BLaER1 treated with 17β-estradiol and CSF1 and Interleukin-3, amounts not matched to agents 10 nM and 100 nM (cell line): ENCODE data around the gene FLNC.
A peak's percentile ranks its signal among the peaks of the same experiment; 100 is the strongest.

Experiments
- H3K27ac ChIP-seq, 11 experiments: shearing (Covaris generic); formaldehyde crosslinking; 2 replicates each; pipeline ENCODE4 v1.8.1; 2022
- H3K27me3 ChIP-seq, 11 experiments: shearing (Covaris generic); formaldehyde crosslinking; 2 replicates each; pipeline ENCODE4 v1.8.1; 2022
- H3K36me3 ChIP-seq, 11 experiments: shearing (Covaris generic); formaldehyde crosslinking; 2 replicates each; pipeline ENCODE4 v1.8.1; 2022
- H3K4me1 ChIP-seq, 10 experiments: shearing (Covaris generic); formaldehyde crosslinking; 2 replicates each; pipeline ENCODE4 v1.8.1; 2022
- H3K4me2 ChIP-seq, 11 experiments: shearing (Covaris generic); formaldehyde crosslinking; 2 replicates each; pipeline ENCODE4 v1.8.1; 2022
- H3K4me3 ChIP-seq, 10 experiments: shearing (Covaris generic); formaldehyde crosslinking; 2 replicates each; pipeline ENCODE4 v1.8.1; 2022
- H3K9ac ChIP-seq, 11 experiments: shearing (Covaris generic); formaldehyde crosslinking; 2 replicates each; pipeline ENCODE4 v1.8.1; 2022
- H3K9me3 ChIP-seq, 11 experiments: shearing (Covaris generic); formaldehyde crosslinking; replicated peaks in 1 of 11; 2 replicates each; pipeline ENCODE4 v1.8.1; 2022
- H4K20me1 ChIP-seq, 11 experiments: shearing (Covaris generic); formaldehyde crosslinking; 2 replicates each; pipeline ENCODE4 v1.8.1; 2022
- Cebpa-rat ChIP-seq, 11 experiments: shearing (Covaris generic); IDR thresholded peaks; 2 replicates each; pipeline ENCODE4 v1.8.1; 2022

The FLNC gene

DNA sequence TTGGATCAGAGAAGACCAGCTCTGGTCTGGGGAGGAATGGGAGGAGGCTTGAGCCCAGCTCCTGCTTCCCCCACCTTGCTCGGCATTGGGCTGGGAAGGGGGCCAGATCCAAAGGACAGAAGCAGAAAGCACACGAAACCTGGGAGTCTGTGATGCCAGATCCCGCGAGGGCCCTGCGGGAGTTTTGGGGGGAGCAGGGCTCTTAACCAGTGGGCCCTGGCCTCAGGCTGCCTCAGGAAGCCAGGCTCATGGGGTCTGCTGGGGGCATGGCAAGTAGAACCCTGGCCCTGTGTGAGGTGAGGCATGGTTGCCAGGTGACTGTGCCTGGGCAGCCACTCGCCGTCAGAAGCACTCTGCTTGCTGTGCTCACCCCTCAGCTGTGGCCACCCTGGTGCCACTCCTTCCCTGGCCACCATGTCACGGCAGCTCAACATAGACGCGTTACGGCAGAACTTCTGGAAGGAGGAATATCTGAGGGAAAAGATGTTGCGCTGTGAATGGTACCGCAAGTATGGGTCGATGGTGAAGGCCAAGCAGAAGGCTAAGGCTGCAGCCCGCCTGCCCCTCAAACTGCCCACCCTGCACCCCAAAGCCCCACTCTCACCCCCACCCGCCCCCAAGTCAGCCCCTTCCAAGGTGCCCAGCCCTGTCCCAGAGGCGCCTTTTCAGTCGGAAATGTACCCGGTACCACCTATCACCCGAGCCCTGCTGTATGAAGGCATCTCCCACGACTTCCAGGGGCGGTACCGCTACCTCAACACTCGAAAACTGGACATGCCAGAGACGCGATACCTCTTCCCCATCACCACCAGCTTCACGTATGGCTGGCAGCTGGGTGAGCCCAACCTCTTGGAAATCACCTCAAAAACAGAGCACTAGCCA, 36.0 kb downstream of the FLNC start:
- H3K4me2 ChIP-seq, result peak overlapping the region in 2 of 11 experiments; percentile 12 to 21; a peak in 1 of 22 replicates
- H3K9ac ChIP-seq, result no peak overlapping the region
- H4K20me1 ChIP-seq, result peaks cover 49 to 82% (median 76%) of the 10 kb centered on the region in 11 experiments
- no peaks in the 10 kb centered on the region for H3K9me3 ChIP-seq
- peaks cover 16 to 33% (median 23%) of the 10 kb centered on the region in 11 experiments for H3K36me3 ChIP-seq
- no peak overlapping the region for H3K4me3 ChIP-seq
- no peak overlapping the region for H3K27ac ChIP-seq
- H3K4me1 ChIP-seq, result peaks cover 36 to 58% (median 46%) of the 10 kb centered on the region in 10 experiments
- peaks cover 35 to 41% (median 39%) of the 10 kb centered on the region in 11 experiments for H3K27me3 ChIP-seq
- no peak for TF ChIP-seq Cebpa-rat (IDR thresholded peaks at IDR 0.05)

DNA sequence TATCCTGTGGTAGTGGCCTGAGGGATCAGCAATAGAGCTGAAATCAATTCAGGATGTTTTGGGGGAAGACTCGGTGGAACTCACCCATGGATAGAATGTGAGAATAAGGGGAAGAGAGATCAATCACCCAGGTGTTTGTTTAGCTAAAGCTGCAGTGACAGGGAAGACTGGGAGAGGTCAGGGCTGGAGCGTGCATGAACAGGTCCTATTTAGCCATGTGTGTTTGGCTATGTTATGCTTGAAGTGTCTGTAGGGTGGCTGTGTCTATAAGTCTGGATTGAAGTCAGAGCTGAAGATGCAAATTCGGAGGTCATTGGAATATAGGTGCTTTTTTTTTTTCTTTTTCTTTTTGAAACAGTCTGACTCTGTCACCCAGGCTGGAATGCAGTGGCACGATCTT, 37.0 kb downstream of the FLNC start:
- Histone ChIP-seq H3K4me1 (peaks cover 37 to 53% (median 45%) of the 10 kb centered on the region in 10 experiments), H3K9me3 (no peaks in the 10 kb centered on the region), H3K36me3 (peaks cover 16 to 33% (median 23%) of the 10 kb centered on the region in 11 experiments), H3K9ac (no peak overlapping the region), H3K27ac (no peak overlapping the region), H3K4me3 (no peak overlapping the region), H3K27me3 (peaks cover 37 to 44% (median 40%) of the 10 kb centered on the region in 11 experiments), H3K4me2 (no peak overlapping the region; a peak in 1 of 22 replicates), H4K20me1 (peaks cover 49 to 83% (median 76%) of the 10 kb centered on the region in 11 experiments)
- no peak for TF ChIP-seq Cebpa-rat (IDR thresholded peaks at IDR 0.05)

DNA sequence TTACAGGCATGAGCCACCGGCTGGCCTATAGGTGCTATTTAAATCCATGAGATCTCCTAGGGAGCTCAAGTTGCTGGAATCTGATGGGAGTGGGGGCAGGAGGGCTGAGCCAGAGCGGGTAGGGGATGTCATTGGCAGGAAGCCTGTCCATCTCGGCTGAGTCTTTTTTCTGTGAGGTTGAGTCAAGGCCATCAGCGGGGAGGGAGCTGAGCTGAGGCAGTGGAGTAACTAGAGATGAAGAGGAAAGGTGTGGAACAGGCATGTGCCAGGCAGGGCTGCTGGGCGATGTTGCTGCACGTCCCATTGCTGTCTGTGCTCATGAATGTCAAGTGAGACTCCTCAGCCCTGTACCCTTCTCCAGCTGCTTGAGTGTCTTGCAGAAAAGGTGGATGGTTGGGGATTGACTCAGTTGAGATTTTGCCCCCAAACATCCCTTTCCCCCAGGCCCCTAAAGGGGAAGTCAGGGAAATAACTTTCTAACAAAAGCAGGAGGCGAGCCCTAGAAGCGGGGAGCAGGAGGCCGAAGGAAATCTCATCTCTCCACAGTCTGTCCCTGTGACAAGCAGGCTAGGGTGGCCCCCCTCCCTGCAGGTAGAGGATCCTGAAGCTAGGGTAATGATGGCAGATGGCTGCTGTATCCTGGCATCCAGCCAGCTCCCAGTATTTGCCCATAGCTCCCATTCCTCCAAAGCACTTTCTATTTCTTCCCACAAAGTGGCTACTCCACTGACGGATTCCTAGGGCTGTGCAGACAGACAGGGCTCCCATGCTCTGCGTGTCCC, 37.8 kb downstream of the FLNC start:
- peaks cover 49 to 83% (median 76%) of the 10 kb centered on the region in 11 experiments for H4K20me1 ChIP-seq
- H3K9me3 ChIP-seq, result no peaks in the 10 kb centered on the region
- TF ChIP-seq Cebpa-rat (IDR thresholded peaks at IDR 0.05), result no peak
- peaks cover 37 to 44% (median 40%) of the 10 kb centered on the region in 11 experiments for H3K27me3 ChIP-seq
- no peak overlapping the region for H3K9ac ChIP-seq
- peaks cover 16 to 33% (median 23%) of the 10 kb centered on the region in 11 experiments for H3K36me3 ChIP-seq
- H3K4me2 ChIP-seq, result peak overlapping the region in 10 of 11 experiments; percentile 95 to 100 (median 100); a peak in 15 of 22 replicates
- no peak overlapping the region for H3K27ac ChIP-seq
- no peak overlapping the region for H3K4me3 ChIP-seq
- peaks cover 37 to 52% (median 44%) of the 10 kb centered on the region in 10 experiments for H3K4me1 ChIP-seq

DNA sequence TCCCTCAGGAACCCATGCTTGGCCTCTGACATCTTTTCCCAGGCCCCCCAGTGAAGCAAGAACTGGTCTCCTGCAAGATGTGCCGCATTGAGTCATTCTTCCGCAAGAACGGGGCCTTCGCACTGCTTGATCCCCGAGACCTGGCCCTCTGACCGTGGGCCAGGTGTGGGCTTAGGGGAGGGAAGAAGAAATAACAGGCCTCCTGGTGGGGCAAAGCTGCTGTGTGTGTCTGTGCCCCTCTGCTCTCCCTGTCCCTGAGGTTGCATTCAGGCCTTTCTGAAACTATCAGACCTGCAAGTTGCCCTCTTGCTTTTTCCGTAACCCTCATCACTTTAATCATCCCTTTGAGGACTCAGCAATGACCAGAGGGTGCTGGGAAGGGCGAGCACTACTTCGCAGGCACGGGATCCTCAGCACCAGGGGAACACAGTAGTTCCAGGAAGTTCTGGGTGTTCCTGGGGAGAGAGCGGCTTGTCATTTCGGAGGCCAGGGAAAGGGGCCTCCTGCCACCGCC, 38.5 kb downstream of the FLNC start:
- no peak for TF ChIP-seq Cebpa-rat (IDR thresholded peaks at IDR 0.05)
- H3K9ac ChIP-seq, result peak overlapping the region; percentile 53 to 78 (median 69); a peak in 19 of 22 replicates

DNA sequence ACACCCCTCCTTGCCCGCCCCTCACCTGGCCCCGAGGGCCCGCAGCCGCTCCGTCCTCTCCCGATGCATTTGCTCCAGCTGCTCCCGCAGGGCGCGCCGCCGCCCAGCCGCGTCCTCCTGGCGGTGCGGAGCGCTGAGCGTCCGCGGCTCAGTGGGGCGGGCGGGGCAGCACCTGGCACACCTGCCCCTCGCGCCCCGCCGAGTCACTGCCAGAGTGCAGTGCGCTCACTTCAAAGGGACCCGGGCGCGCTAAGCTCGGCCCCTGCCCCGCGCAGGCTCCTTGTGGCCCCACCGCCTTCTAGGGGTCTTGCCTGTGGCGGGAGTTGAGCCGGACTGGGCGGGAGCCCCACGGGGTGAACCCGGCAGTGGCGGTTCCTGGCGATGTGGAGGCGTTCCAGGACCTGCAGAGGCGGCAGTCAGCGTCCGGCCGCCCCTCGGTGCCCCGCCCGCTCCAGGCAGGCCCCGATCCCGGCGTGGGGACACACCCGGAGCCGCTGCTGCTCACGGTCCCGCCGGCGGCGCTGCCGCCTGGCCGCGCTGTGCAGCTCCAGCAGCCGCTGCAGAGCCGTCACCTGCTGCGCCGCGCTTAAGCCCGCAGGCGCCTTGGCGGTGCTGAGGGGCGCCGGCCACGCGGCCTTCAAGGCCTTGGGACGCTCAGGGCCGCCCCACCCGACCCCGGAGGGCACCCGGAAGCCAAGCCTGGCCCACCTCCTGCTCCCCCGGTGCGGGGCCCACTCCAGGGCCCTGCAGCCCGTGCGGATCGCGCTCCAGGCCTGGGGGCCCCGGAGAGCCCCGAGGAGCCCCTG, 39.1 kb downstream of the FLNC start:
- peak overlapping the region; percentile 95 to 100 (median 100) for H3K4me2 ChIP-seq
- H3K9me3 ChIP-seq, result no peaks in the 10 kb centered on the region

More for the DNA sequence above, 38.5 kb downstream of the FLNC start:
- Histone ChIP-seq H3K36me3 (peaks cover 16 to 33% (median 23%) of the 10 kb centered on the region in 11 experiments), H3K4me3 (peak overlapping the region; percentile 57 to 75 (median 61)), H3K4me1 (peaks cover 36 to 50% (median 42%) of the 10 kb centered on the region in 10 experiments), H3K4me2 (peak overlapping the region; percentile 95 to 100 (median 100)), H3K9me3 (no peaks in the 10 kb centered on the region), H4K20me1 (peaks cover 47 to 79% (median 73%) of the 10 kb centered on the region in 11 experiments), H3K27ac (no peak overlapping the region), H3K27me3 (peaks cover 37 to 44% (median 40%) of the 10 kb centered on the region in 11 experiments)

DNA sequence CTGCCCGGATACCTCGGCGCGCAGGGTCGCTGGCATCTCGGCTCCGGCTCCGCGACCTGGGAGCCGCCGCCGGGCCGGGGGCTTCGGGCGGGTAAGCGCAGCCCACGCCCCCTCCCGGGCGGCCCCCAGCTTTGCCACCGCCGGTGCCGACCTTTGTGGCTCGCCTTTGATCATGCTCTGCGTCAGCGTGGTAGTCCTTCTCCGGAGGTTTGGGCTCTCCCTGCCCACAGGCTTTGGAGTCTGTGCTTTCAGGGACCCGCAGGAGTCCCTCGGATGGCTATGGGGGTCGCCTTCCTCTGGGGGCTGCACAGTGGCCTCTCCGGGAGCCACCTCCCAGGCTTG, 39.7 kb downstream of the FLNC start:
- Histone ChIP-seq H3K27ac (peak overlapping the region in 5 of 11 experiments; percentile 19 to 49 (median 28); a peak in 5 of 22 replicates), H3K9ac (peak overlapping the region; percentile 53 to 78 (median 69)), H3K4me2 (peak overlapping the region; percentile 95 to 100 (median 100)), H3K9me3 (no peaks in the 10 kb centered on the region), H3K4me1 (peaks cover 24 to 38% (median 30%) of the 10 kb centered on the region in 10 experiments), H3K4me3 (peak overlapping the region; percentile 57 to 75 (median 61)), H3K36me3 (peaks cover 13 to 24% (median 15%) of the 10 kb centered on the region in 11 experiments), H4K20me1 (peaks cover 35 to 67% (median 61%) of the 10 kb centered on the region in 11 experiments), H3K27me3 (peaks cover 37 to 44% (median 40%) of the 10 kb centered on the region in 11 experiments)
- TF ChIP-seq Cebpa-rat (IDR thresholded peaks at IDR 0.05), result no peak

More for the DNA sequence above, 39.1 kb downstream of the FLNC start:
- peak overlapping the region in 5 of 11 experiments; percentile 19 to 49 (median 28); a peak in 5 of 22 replicates for H3K27ac ChIP-seq
- peak overlapping the region; percentile 53 to 78 (median 69) for H3K9ac ChIP-seq
- no peak for TF ChIP-seq Cebpa-rat (IDR thresholded peaks at IDR 0.05)
- peaks cover 29 to 44% (median 35%) of the 10 kb centered on the region in 10 experiments for H3K4me1 ChIP-seq
- peaks cover 16 to 30% (median 20%) of the 10 kb centered on the region in 11 experiments for H3K36me3 ChIP-seq
- peaks cover 37 to 44% (median 40%) of the 10 kb centered on the region in 11 experiments for H3K27me3 ChIP-seq
- H4K20me1 ChIP-seq, result peaks cover 41 to 72% (median 67%) of the 10 kb centered on the region in 11 experiments
- H3K4me3 ChIP-seq, result peak overlapping the region; percentile 57 to 75 (median 61)

DNA sequence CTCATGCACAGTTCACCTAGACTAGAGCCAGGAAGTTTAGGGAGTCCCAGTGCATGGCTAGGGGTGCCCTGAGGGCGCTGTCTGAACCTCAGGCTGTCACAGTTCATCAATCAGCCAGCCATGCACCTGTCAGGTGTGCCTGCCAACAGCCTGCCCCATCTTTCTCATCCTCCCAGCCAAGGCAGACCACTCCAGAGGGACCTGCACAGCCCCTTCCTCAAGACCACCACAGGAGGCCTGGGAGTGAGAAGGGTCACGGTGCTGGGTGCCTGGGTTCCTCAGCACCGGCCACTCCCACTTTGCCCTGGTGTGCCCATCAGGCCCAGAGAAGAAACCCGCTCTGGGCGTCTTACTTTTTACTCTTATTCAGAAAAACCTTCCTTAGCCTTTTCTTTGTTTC, 40.8 kb downstream of the FLNC start:
- peak overlapping the region in 9 of 11 experiments; percentile 95 to 100 (median 100); a peak in 16 of 22 replicates for H3K4me2 ChIP-seq
- H3K27ac ChIP-seq, result no peak overlapping the region
- peaks cover 28 to 55% (median 50%) of the 10 kb centered on the region in 11 experiments for H4K20me1 ChIP-seq
- H3K4me1 ChIP-seq, result peaks cover 19 to 34% (median 30%) of the 10 kb centered on the region in 10 experiments; a peak in 19 of 20 replicates
- H3K9ac ChIP-seq, result peak overlapping the region in 3 of 11 experiments; percentile 18 to 30 (median 19); a peak in 4 of 22 replicates
- H3K4me3 ChIP-seq, result peak overlapping the region in 1 of 10 experiments; percentile 2; a peak in 1 of 20 replicates
- peaks cover 37 to 44% (median 40%) of the 10 kb centered on the region in 11 experiments for H3K27me3 ChIP-seq
- peaks cover 2 to 13% (median 3%) of the 10 kb centered on the region in 11 experiments; a peak in 20 of 22 replicates for H3K36me3 ChIP-seq
- no peak for TF ChIP-seq Cebpa-rat (IDR thresholded peaks at IDR 0.05)
- no peaks in the 10 kb centered on the region for H3K9me3 ChIP-seq
